ENCODE measurements around the gene SNW1. TPM values are rescaled to one million over a fixed set of nuclear protein-coding genes. Genes with fewer than 3 reads are reported as not detected.

Gene SNW1
- 10 to 100 TPM; 45.6 to 46.3 TPM for total RNA-seq

- Histone ChIP-seq H3K4me3 (peak within 1 kb of the TSS; percentile 67 to 74), H3K27ac (peak within 1 kb of the TSS; percentile 82 to 86), H3K4me1 (replicated peaks) (no peaks in the 10 kb centered on the region), H3K36me3 (no peaks in the 10 kb centered on the region), H3K27me3 (replicated peaks; ENCODE audit: insufficient read depth) (no peaks in the 10 kb centered on the region), H3K9me3 (no peaks in the 10 kb centered on the region)
- TF ChIP-seq POLR2AphosphoS5 (IDR thresholded peaks at IDR 0.05), result no peak
- TF ChIP-seq CTCF (IDR thresholded peaks at IDR 0.05), result peak in 1 of 4 experiments; percentile 19
- TF ChIP-seq POLR2A (IDR thresholded peaks at IDR 0.05), result peak; percentile 69
- intact Hi-C loops (cut with DNase I), result loop anchor here (2.0 kb wide), 2 partner anchors 40 to 52 kb away; partner anchors contain the start of genes ADCK1, ALKBH1 and SLIRP
- under 1% methylated on average over 53 of the region's 60 CpGs for whole genome bisulfite sequencing
- DNase-seq (ENCODE audit: low spot score), result peak; percentile 92
These were observed at the start of gene SNW1 for GRCh38 chr14:77760381-77761204. TSS of gene SNW1 (minus strand) at chr14:77761156. CDS start at chr14:77761127, 29 bp downstream.

GRCh38 chr14:77809011-77809410 lies 48.1 kb upstream of the SNW1 start:
- 97% methylated on average over 1 of the region's 1 CpG for WGBS
- no peaks in the 10 kb centered on the region for H3K27me3 ChIP-seq (replicated peaks; ENCODE audit: insufficient read depth)
- H3K4me3 ChIP-seq, result no peak overlapping the region
- intact Hi-C loops (cut with DNase I), result no loop called here
- H3K9me3 ChIP-seq, result no peaks in the 10 kb centered on the region
- DNase-seq (ENCODE audit: low spot score), result no peak
- H3K27ac ChIP-seq, result no peak overlapping the region
- H3K4me1 ChIP-seq (replicated peaks), result no peaks in the 10 kb centered on the region
- TF ChIP-seq POLR2AphosphoS5 (IDR thresholded peaks at IDR 0.05) (no peak), CTCF (IDR thresholded peaks at IDR 0.05) (no peak), POLR2A (IDR thresholded peaks at IDR 0.05) (no peak)
- H3K36me3 ChIP-seq, result no peaks in the 10 kb centered on the region

- no peak overlapping the region for H3K27ac ChIP-seq
- H3K36me3 ChIP-seq, result no peaks in the 10 kb centered on the region
- 96% methylated on average over 3 of the region's 3 CpGs for WGBS
- H3K9me3 ChIP-seq, result no peaks in the 10 kb centered on the region
- intact Hi-C loops (cut with DNase I), result no loop called here
- no peaks in the 10 kb centered on the region for H3K4me1 ChIP-seq (replicated peaks)
- TF ChIP-seq POLR2AphosphoS5 (IDR thresholded peaks at IDR 0.05) (no peak), POLR2A (IDR thresholded peaks at IDR 0.05) (no peak), CTCF (IDR thresholded peaks at IDR 0.05) (no peak)
- no peak overlapping the region for H3K4me3 ChIP-seq
- DNase-seq (ENCODE audit: low spot score), result no peak
- no peaks in the 10 kb centered on the region for H3K27me3 ChIP-seq (replicated peaks; ENCODE audit: insufficient read depth)
These were observed 47.3 kb upstream of the SNW1 start for GRCh38 chr14:77808250-77808649.

- DNase-seq (ENCODE audit: low spot score), result no peak
- intact Hi-C loops (cut with DNase I), result no loop called here
- H3K9me3 ChIP-seq, result no peaks in the 10 kb centered on the region
- H3K4me3 ChIP-seq, result no peak overlapping the region
- no peaks in the 10 kb centered on the region for H3K27me3 ChIP-seq (replicated peaks; ENCODE audit: insufficient read depth)
- H3K4me1 ChIP-seq (replicated peaks), result no peaks in the 10 kb centered on the region
- no peaks in the 10 kb centered on the region for H3K36me3 ChIP-seq
- no peak overlapping the region for H3K27ac ChIP-seq
- TF ChIP-seq POLR2AphosphoS5 (IDR thresholded peaks at IDR 0.05) (no peak), POLR2A (IDR thresholded peaks at IDR 0.05) (no peak), CTCF (IDR thresholded peaks at IDR 0.05) (no peak)
- WGBS, result 81% methylated on average over 6 of the region's 6 CpGs
These were observed 44.8 kb upstream of the SNW1 start for GRCh38 chr14:77805706-77806105.

GRCh38 chr14:77804592-77804991 lies 43.6 kb upstream of the SNW1 start:
- intact Hi-C loops (cut with DNase I), result no loop called here
- Histone ChIP-seq H3K4me1 (replicated peaks) (no peaks in the 10 kb centered on the region), H3K36me3 (no peaks in the 10 kb centered on the region), H3K4me3 (no peak overlapping the region), H3K27me3 (replicated peaks; ENCODE audit: insufficient read depth) (no peaks in the 10 kb centered on the region), H3K27ac (no peak overlapping the region), H3K9me3 (no peaks in the 10 kb centered on the region)
- 64% methylated on average over 6 of the region's 6 CpGs for WGBS
- TF ChIP-seq POLR2AphosphoS5 (IDR thresholded peaks at IDR 0.05) (no peak), CTCF (IDR thresholded peaks at IDR 0.05) (no peak), POLR2A (IDR thresholded peaks at IDR 0.05) (no peak)
- no peak for DNase-seq (ENCODE audit: low spot score)
